GM23338 (cell line): Measurements from ENCODE around the gene MYOC. TPM values are rescaled to one million over a fixed set of nuclear protein-coding genes. Genes with fewer than 3 reads are reported as not detected.
"Not testable (repeated sequence)": the region's sequence is repeated elsewhere in the genome, so short reads cannot be mapped to it uniquely, and the experiment has no call there.

Experiments used
- ATAC-seq: fragments of 200-7000 bp; cut with Tn5 transposase; 3 replicates; pipeline ENCODE4 v1.9.1; 2020
- DNase-seq: peaks from one replicate; pipeline ENCODE4 v3.0.0-alpha.2; 2015; ENCODE audit warnings: low spot score
- H2AFZ ChIP-seq: fragments of 200-600 bp; sonication (generic); 2 replicates; pipeline ENCODE4 v1.8.0; 2016; ENCODE audit warnings: antibody characterized with exemption, mild to moderate bottlenecking, moderate library complexity
- H3F3A ChIP-seq: fragments of 200-600 bp; sonication (generic); replicated peaks from 2 replicates; pipeline ENCODE4 v1.8.0; 2017; ENCODE audit warnings: antibody characterized with exemption, mixed run types, low read depth
- H3K27ac ChIP-seq: fragments of 200-600 bp; sonication (generic); 2 replicates; pipeline ENCODE4 v1.6.1; 2016; ENCODE audit warnings: low read depth
- H3K27me3 ChIP-seq: fragments of 200-600 bp; sonication (generic); 2 replicates; pipeline ENCODE4 v1.8.0; 2016; ENCODE audit warnings: mild to moderate bottlenecking, mixed run types, moderate library complexity; ENCODE audit not compliant: insufficient read depth
- H3K36me3 ChIP-seq: fragments of 200-600 bp; sonication (generic); 2 replicates; pipeline ENCODE4 v1.8.0; 2016; ENCODE audit warnings: mild to moderate bottlenecking; ENCODE audit not compliant: insufficient read depth
- H3K4me1 ChIP-seq: fragments of 200-600 bp; sonication (generic); 2 replicates; pipeline ENCODE4 v1.8.0; 2016; ENCODE audit warnings: mild to moderate bottlenecking, moderate library complexity; ENCODE audit not compliant: insufficient read depth
- H3K4me2 ChIP-seq: fragments of 200-600 bp; sonication (generic); 2 replicates; pipeline ENCODE4 v1.7.1; 2017; ENCODE audit warnings: mixed run types
- H3K4me3 ChIP-seq: fragments of 200-600 bp; sonication (generic); 2 replicates; pipeline ENCODE4 v1.6.1; 2016; ENCODE audit warnings: mixed run types
- H3K79me2 ChIP-seq: fragments of 200-600 bp; sonication (generic); replicated peaks from 2 replicates; pipeline ENCODE4 v1.8.0; 2017; ENCODE audit warnings: mild to moderate bottlenecking; ENCODE audit not compliant: insufficient read depth
- H3K9me2 ChIP-seq: fragments of 200-600 bp; sonication (generic); 2 replicates; pipeline ENCODE4 v1.8.0; 2017; ENCODE audit not compliant: insufficient read depth
- H4K20me1 ChIP-seq: fragments of 200-600 bp; sonication (generic); replicated peaks from 2 replicates; pipeline ENCODE4 v1.8.0; 2017; ENCODE audit warnings: mild to moderate bottlenecking; ENCODE audit not compliant: insufficient read depth
- H3K27ac Mint-ChIP-seq: 2 replicates; pipeline ENCODE4 v1.8.0; 2020; ENCODE audit warnings: inconsistent platforms, mild to moderate bottlenecking, moderate library complexity, mixed read lengths
- H3K27me3 Mint-ChIP-seq: 3 replicates; pipeline ENCODE4 v1.8.0; 2022; ENCODE audit warnings: low read depth, mild to moderate bottlenecking, moderate library complexity, mixed read lengths, inconsistent platforms; ENCODE audit not compliant: insufficient read depth, poor library complexity
- H3K36me3 Mint-ChIP-seq: 3 replicates; pipeline ENCODE4 v1.8.0; 2021; ENCODE audit warnings: low read depth, mild to moderate bottlenecking, inconsistent platforms, moderate library complexity, mixed read lengths
- H3K4me1 Mint-ChIP-seq: 3 replicates; pipeline ENCODE4 v1.8.0; 2020; ENCODE audit warnings: mild to moderate bottlenecking, inconsistent platforms, mixed read lengths
- H3K4me3 Mint-ChIP-seq: 3 replicates; pipeline ENCODE4 v1.8.0; 2021; ENCODE audit warnings: moderate library complexity, mild to moderate bottlenecking, inconsistent platforms, mixed read lengths
- H3K9me3 Mint-ChIP-seq: 3 replicates; pipeline ENCODE4 v1.8.0; 2020; ENCODE audit warnings: moderate library complexity, mild to moderate bottlenecking, inconsistent platforms, mixed read lengths
- CREB1 ChIP-seq: fragments of 250-450 bp; sonication (Bioruptor Pico); IDR thresholded peaks from 2 replicates; pipeline ENCODE4 v1.5.0; 2020; ENCODE audit warnings: low read depth, mild to moderate bottlenecking, moderate library complexity
- EZH2 ChIP-seq: fragments of 200-600 bp; sonication (generic); IDR thresholded peaks from one replicate; pipeline ENCODE4 v1.8.0; 2017; ENCODE audit warnings: antibody characterized with exemption, mild to moderate bottlenecking, low read depth; ENCODE audit not compliant: unreplicated experiment
- EZH2phosphoT487 ChIP-seq: fragments of 200-600 bp; sonication (generic); IDR thresholded peaks from one replicate; pipeline ENCODE4 v1.8.1; 2018; ENCODE audit warnings: antibody characterized with exemption; ENCODE audit not compliant: unreplicated experiment
- JUNB ChIP-seq: IDR thresholded peaks from one replicate; pipeline ENCODE4 v1.6.1; 2016; ENCODE audit warnings: antibody characterized with exemption; ENCODE audit not compliant: unreplicated experiment
- NANOG ChIP-seq: IDR thresholded peaks from 2 replicates; pipeline ENCODE4 v1.6.1; 2016; ENCODE audit warnings: antibody characterized with exemption, borderline replicate concordance
- POLR2AphosphoS5 ChIP-seq: IDR thresholded peaks from 2 replicates; pipeline ENCODE4 v1.6.1; 2016; ENCODE audit warnings: antibody characterized with exemption, low read depth
- ZNF114 ChIP-seq: fragments of 250-450 bp; sonication (Bioruptor Pico); IDR thresholded peaks from 2 replicates; pipeline ENCODE4 v1.5.0; 2020; ENCODE audit warnings: mild to moderate bottlenecking, moderate library complexity
- ZNF331 ChIP-seq: fragments of 250-450 bp; sonication (Bioruptor Pico); IDR thresholded peaks from 2 replicates; pipeline ENCODE4 v1.5.0; 2020; ENCODE audit warnings: low read depth, mild to moderate bottlenecking, moderate library complexity
- polyA plus RNA-seq: library from polyadenylated mRNA; unstranded; fragments of >200 nt; fragmentation: Nextera tagmentation; extraction: Ambion mirVana; gene quantifications from 2 replicates; pipeline ENCODE4 v1.2.1, GENCODE V29; 2016
- total RNA-seq: library from RNA; depleted of rRNA; stranded (reverse); fragments of >200 nt; shearing (Covaris generic); gene quantifications from 2 replicates; pipeline ENCODE4 v1.2.3, GENCODE V29; 2014
- TF ChIP-seq, protein P1 (sequence below): IDR thresholded peaks from one replicate; pipeline ENCODE4 v1.6.1; 2018; ENCODE audit warnings: antibody characterized with exemption; ENCODE audit not compliant: unreplicated experiment
- TF ChIP-seq, protein P2 (sequence below), 2 experiments: fragments of 200-600 bp in 1 of 2; sonication (generic) in 1 of 2; conservative IDR thresholded peaks; 2 replicates each; pipeline versions ENCODE4 v1.5.1 to v1.6.1; 2016 to 2017; ENCODE audit warnings: antibody characterized with exemption in 2 of 2, low read depth in 2 of 2, mild to moderate bottlenecking in 2 of 2, moderate library complexity in 1 of 2
- TF ChIP-seq, protein P3 (sequence below): IDR thresholded peaks from 2 replicates; pipeline ENCODE4 v1.6.1; 2016; ENCODE audit warnings: antibody characterized with exemption

MYOC gene
- total and polyA plus RNA-seq, 2 experiments from 2014 or later: not detected

DNA sequence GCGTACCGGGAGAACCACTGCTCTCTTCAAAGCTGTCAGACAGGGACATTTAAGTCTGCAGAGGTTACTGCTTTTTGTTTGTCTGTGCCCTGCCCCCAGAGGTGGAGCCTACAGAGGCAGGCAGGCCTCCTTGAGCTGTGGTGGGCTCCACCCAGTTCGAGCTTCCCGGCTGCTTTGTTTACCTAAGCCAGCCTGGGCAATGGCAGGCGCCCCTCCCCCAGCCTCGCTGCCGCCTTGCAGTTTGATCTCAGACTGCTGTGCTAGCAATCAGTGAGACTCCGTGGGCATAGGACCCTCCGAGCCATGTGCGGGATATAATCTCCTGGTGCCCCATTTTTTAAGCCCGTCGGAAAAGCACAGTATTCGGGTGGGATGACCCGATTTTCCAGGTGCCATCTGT lies 43.3 kb upstream of the MYOC start:
- not testable (repeated sequence) for H3K27ac ChIP-seq, H3K4me1 Mint-ChIP-seq, H3K27me3 Mint-ChIP-seq, H3K4me1 ChIP-seq, H3K9me2 ChIP-seq, H3K27me3 ChIP-seq, H3F3A ChIP-seq, ATAC-seq, H3K4me2 ChIP-seq, DNase-seq, H3K36me3 ChIP-seq, H4K20me1 ChIP-seq, H3K4me3 Mint-ChIP-seq, H3K4me3 ChIP-seq, H3K79me2 ChIP-seq, H2AFZ ChIP-seq, H3K27ac Mint-ChIP-seq
- Mint-ChIP-seq H3K36me3 (peaks cover 22% of the 10 kb centered on the region), H3K9me3 (peaks cover 40% of the 10 kb centered on the region)

GRCh38 chr1:171693541-171693940 lies 41.1 kb upstream of the MYOC start:
- not testable (repeated sequence) for H4K20me1 ChIP-seq, H3K27ac ChIP-seq, H3K4me1 Mint-ChIP-seq, H3K79me2 ChIP-seq, H3K27ac Mint-ChIP-seq, H3K27me3 ChIP-seq, H3K9me2 ChIP-seq, DNase-seq, H3K27me3 Mint-ChIP-seq, H3K4me3 ChIP-seq, H3K36me3 ChIP-seq, H2AFZ ChIP-seq, H3K4me3 Mint-ChIP-seq, H3K4me2 ChIP-seq, ATAC-seq, H3F3A ChIP-seq, H3K4me1 ChIP-seq
- Mint-ChIP-seq H3K36me3 (peaks cover 22% of the 10 kb centered on the region), H3K9me3 (peaks cover 40% of the 10 kb centered on the region)

DNA sequence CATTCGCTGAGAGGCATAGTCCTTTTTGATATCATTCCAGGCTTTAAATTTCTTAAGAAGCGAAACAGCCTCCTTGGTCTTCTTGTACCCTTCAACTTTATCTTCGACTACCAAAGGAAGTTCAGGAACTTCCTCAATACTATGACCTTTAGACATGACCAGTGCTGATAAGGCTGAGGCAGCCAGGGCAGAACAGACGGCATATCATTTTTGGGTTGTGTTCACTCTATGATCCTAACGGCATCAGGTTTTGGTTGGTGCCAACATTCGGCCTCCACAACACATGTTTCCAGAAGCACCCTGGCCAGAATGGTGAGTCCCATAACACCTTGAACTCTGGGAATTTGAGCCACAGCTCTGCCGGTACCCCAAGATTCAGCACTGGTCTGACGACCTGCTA lies 31.4 kb upstream of the MYOC start:
- DNase-seq (no peak), ATAC-seq (no peak)
- H3K4me2 ChIP-seq: no peak overlapping the region
- no peaks in the 10 kb centered on the region for H3K4me1 ChIP-seq
- Mint-ChIP-seq H3K4me1 (no peaks in the 10 kb centered on the region), H3K4me3 (no peak overlapping the region), H3K36me3 (no peaks in the 10 kb centered on the region), H3K27ac (no peak overlapping the region), H3K27me3 (peaks cover 3% of the 10 kb centered on the region), H3K9me3 (no peaks in the 10 kb centered on the region)
- no peaks in the 10 kb centered on the region for H3F3A ChIP-seq
- H4K20me1 ChIP-seq: no peaks in the 10 kb centered on the region
- no peaks in the 10 kb centered on the region for H3K27me3 ChIP-seq
- no peaks in the 10 kb centered on the region for H3K79me2 ChIP-seq
- H3K36me3 ChIP-seq: no peaks in the 10 kb centered on the region
- H3K4me3 ChIP-seq: no peak overlapping the region
- H3K27ac ChIP-seq: no peak overlapping the region
- H3K9me2 ChIP-seq: peaks cover 3% of the 10 kb centered on the region; the same call in 1 of the 2 replicates
- no peak overlapping the region for H2AFZ ChIP-seq
- no peak for TF ChIP-seq JUNB
- TF ChIP-seq NANOG: no peak
- TF ChIP-seq, protein P1, sequence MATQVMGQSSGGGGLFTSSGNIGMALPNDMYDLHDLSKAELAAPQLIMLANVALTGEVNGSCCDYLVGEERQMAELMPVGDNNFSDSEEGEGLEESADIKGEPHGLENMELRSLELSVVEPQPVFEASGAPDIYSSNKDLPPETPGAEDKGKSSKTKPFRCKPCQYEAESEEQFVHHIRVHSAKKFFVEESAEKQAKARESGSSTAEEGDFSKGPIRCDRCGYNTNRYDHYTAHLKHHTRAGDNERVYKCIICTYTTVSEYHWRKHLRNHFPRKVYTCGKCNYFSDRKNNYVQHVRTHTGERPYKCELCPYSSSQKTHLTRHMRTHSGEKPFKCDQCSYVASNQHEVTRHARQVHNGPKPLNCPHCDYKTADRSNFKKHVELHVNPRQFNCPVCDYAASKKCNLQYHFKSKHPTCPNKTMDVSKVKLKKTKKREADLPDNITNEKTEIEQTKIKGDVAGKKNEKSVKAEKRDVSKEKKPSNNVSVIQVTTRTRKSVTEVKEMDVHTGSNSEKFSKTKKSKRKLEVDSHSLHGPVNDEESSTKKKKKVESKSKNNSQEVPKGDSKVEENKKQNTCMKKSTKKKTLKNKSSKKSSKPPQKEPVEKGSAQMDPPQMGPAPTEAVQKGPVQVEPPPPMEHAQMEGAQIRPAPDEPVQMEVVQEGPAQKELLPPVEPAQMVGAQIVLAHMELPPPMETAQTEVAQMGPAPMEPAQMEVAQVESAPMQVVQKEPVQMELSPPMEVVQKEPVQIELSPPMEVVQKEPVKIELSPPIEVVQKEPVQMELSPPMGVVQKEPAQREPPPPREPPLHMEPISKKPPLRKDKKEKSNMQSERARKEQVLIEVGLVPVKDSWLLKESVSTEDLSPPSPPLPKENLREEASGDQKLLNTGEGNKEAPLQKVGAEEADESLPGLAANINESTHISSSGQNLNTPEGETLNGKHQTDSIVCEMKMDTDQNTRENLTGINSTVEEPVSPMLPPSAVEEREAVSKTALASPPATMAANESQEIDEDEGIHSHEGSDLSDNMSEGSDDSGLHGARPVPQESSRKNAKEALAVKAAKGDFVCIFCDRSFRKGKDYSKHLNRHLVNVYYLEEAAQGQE: no peak
- TF ChIP-seq POLR2AphosphoS5: no peak
- no peak for TF ChIP-seq EZH2phosphoT487
- TF ChIP-seq CREB1 (CRISPR knock-in tag): no peak
- TF ChIP-seq, protein P2, sequence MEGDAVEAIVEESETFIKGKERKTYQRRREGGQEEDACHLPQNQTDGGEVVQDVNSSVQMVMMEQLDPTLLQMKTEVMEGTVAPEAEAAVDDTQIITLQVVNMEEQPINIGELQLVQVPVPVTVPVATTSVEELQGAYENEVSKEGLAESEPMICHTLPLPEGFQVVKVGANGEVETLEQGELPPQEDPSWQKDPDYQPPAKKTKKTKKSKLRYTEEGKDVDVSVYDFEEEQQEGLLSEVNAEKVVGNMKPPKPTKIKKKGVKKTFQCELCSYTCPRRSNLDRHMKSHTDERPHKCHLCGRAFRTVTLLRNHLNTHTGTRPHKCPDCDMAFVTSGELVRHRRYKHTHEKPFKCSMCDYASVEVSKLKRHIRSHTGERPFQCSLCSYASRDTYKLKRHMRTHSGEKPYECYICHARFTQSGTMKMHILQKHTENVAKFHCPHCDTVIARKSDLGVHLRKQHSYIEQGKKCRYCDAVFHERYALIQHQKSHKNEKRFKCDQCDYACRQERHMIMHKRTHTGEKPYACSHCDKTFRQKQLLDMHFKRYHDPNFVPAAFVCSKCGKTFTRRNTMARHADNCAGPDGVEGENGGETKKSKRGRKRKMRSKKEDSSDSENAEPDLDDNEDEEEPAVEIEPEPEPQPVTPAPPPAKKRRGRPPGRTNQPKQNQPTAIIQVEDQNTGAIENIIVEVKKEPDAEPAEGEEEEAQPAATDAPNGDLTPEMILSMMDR (conservative IDR thresholded peaks at IDR 0.05; ENCODE audit: low read depth in 2 of 2): no peak
- TF ChIP-seq, protein P3, sequence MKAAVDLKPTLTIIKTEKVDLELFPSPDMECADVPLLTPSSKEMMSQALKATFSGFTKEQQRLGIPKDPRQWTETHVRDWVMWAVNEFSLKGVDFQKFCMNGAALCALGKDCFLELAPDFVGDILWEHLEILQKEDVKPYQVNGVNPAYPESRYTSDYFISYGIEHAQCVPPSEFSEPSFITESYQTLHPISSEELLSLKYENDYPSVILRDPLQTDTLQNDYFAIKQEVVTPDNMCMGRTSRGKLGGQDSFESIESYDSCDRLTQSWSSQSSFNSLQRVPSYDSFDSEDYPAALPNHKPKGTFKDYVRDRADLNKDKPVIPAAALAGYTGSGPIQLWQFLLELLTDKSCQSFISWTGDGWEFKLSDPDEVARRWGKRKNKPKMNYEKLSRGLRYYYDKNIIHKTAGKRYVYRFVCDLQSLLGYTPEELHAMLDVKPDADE: no peak
- no peak for TF ChIP-seq ZNF331 (CRISPR knock-in tag)
- TF ChIP-seq EZH2: no peak
- TF ChIP-seq ZNF114 (CRISPR knock-in tag): no peak
